ENCODE measurements around the gene SLC6A5.
"Not testable (repeated sequence)": the region's sequence is repeated elsewhere in the genome, so short reads cannot be mapped to it uniquely, and the experiment has no call there.

The SLC6A5 gene

GRCh38 chr11:20599221-20600019 is at the start of gene SLC6A5:
Gene SLC6A5, plus strand, starts transcription at chr11:20599608. Its CDS starts 65 bp downstream, at chr11:20599673.
- no peak for DNase-seq

GRCh38 chr11:20551096-20551495 is 48.3 kb upstream of the SLC6A5 start:
- DNase-seq = no peak

GRCh38 chr11:20555783-20556182 is 43.6 kb upstream of the SLC6A5 start:
- no peak for DNase-seq

GRCh38 chr11:20556396-20556795 is 43.0 kb upstream of the SLC6A5 start:
- not testable (repeated sequence) for DNase-seq

GRCh38 chr11:20558741-20559140 is 40.7 kb upstream of the SLC6A5 start:
- DNase-seq = no peak

- DNase-seq = no peak
These were observed 39.7 kb upstream of the SLC6A5 start for GRCh38 chr11:20559523-20560300.

GRCh38 chr11:20561915-20562314 is 37.5 kb upstream of the SLC6A5 start:
- DNase-seq = no peak

- DNase-seq = no peak
These were observed 35.5 kb upstream of the SLC6A5 start for GRCh38 chr11:20563866-20564265.

GRCh38 chr11:20564846-20565635 is 34.4 kb upstream of the SLC6A5 start:
- DNase-seq = no peak

- not testable (repeated sequence) for DNase-seq
These were observed 33.3 kb upstream of the SLC6A5 start for GRCh38 chr11:20566115-20566514.

- no peak for DNase-seq
These were observed 32.6 kb upstream of the SLC6A5 start for GRCh38 chr11:20566591-20567434.

- DNase-seq = not testable (repeated sequence)
These were observed 19.7 kb upstream of the SLC6A5 start for GRCh38 chr11:20579725-20580124.

- DNase-seq = no peak
These were observed 16.2 kb upstream of the SLC6A5 start for GRCh38 chr11:20583201-20583600.

- no peak for DNase-seq
These were observed 15.2 kb upstream of the SLC6A5 start for GRCh38 chr11:20584093-20584774.

GRCh38 chr11:20589796-20590195 is 9.6 kb upstream of the SLC6A5 start:
- no peak for DNase-seq

- DNase-seq = no peak
These were observed 9.0 kb upstream of the SLC6A5 start for GRCh38 chr11:20590381-20590780.

- no peak for DNase-seq
These were observed 6.7 kb upstream of the SLC6A5 start for GRCh38 chr11:20592741-20593140.

GRCh38 chr11:20594274-20595061 is 4.9 kb upstream of the SLC6A5 start:
- DNase-seq = no peak

- no peak for DNase-seq
These were observed 4.3 kb upstream of the SLC6A5 start for GRCh38 chr11:20595101-20595500.

GRCh38 chr11:20596205-20597153 is 2.9 kb upstream of the SLC6A5 start:
- DNase-seq = no peak

Measured in CD4-positive, alpha-beta T cell treated with Interleukin-4 for 1 hour (primary cell).